Aorta (tissue), 5 donors: ENCODE measurements around the gene MYO9B. TPM values are rescaled to one million over a fixed set of nuclear protein-coding genes. Genes with fewer than 3 reads are reported as not detected.

Experiments
- ATAC-seq: fragments of 200-7000 bp; cut with Tn5 transposase; one replicate; pipeline ENCODE4 v1.9.1; 2022; ENCODE audit warnings: moderate library complexity; ENCODE audit not compliant: low FRiP score
- DNase-seq, 2 donors: peaks; one replicate each; pipeline ENCODE4 v3.0.0-alpha.2; 2020
- H3K27ac ChIP-seq, 2 donors: one replicate each; pipeline ENCODE4 v1.5.1; 2013; ENCODE audit warnings: low read length in 2 of 2, mild to moderate bottlenecking in 2 of 2, moderate library complexity in 2 of 2, control low read depth in 1 of 2, inconsistent platforms in 1 of 2, low read depth in 1 of 2
- H3K27me3 ChIP-seq, 2 donors: one replicate each; pipeline ENCODE4 v1.6.1; 2013; ENCODE audit warnings: control low read depth in 1 of 2, low read length in 1 of 2, mild to moderate bottlenecking in 1 of 2, moderate library complexity in 1 of 2; ENCODE audit not compliant: insufficient read depth in 2 of 2, control insufficient read depth in 1 of 2
- H3K36me3 ChIP-seq, 2 donors: one replicate each; pipeline ENCODE4 v1.6.1; 2013; ENCODE audit warnings: control low read depth in 1 of 2, low read length in 1 of 2, mild to moderate bottlenecking in 1 of 2; ENCODE audit not compliant: insufficient read depth in 2 of 2, control insufficient read depth in 1 of 2
- H3K4me1 ChIP-seq, 2 donors: one replicate each; pipeline ENCODE4 v1.6.1; 2013; ENCODE audit warnings: low read length in 2 of 2, control low read depth in 1 of 2, mild to moderate bottlenecking in 1 of 2, moderate library complexity in 1 of 2; ENCODE audit not compliant: insufficient read depth in 2 of 2, control insufficient read depth in 1 of 2
- H3K4me3 ChIP-seq, 2 donors: one replicate each; pipeline ENCODE4 v1.5.1; 2013; ENCODE audit warnings: low read length in 2 of 2, control low read depth in 1 of 2, mild to moderate bottlenecking in 1 of 2
- H3K9me3 ChIP-seq: one replicate; pipeline ENCODE4 v1.6.1; 2013; ENCODE audit warnings: mild to moderate bottlenecking, low read length; ENCODE audit not compliant: control insufficient read depth
- WGBS, 2 donors: extraction: QIAGEN DNeasy Blood & Tissue Kit; methylation state at CpG; one replicate each; pipeline ENCODE4 v1.1.7; 2013; 5-methylcytosine and 5-hydroxymethylcytosine counted together
- intact Hi-C, 2 donors: fragments of 100-400 bp; cut with DNase I; formaldehyde crosslinking; loops; one replicate each; pipeline versions ENCODE4 v1.14.2 to v1.15.0; 2022
- polyA plus RNA-seq, 2 donors: library from polyadenylated mRNA; stranded (reverse); fragments of 200-250 nt; gene quantifications; one replicate each; pipeline ENCODE4 v1.2.3, GENCODE V29; 2013
- total RNA-seq, 2 donors: library from RNA; stranded (reverse); fragmentation: NEBNext Ultra II Directional; extraction: Animal tissue kit (Norgen Biotek cat#: 25700); gene quantifications; one replicate each; pipeline ENCODE4 v1.2.1, GENCODE V29; 2021
- donor health status: healthy with polysubstance abuse.
- donor health status: Bipolar disorder and iron deficiency.
- donor health status: DM: no; HTN: no; CAD: no.
- donor health status: DM: no; HTN: no; CAD: no.
- donor health status: DM: yes; HTN: yes; CAD: no.

The MYO9B gene
- total and polyA plus RNA-seq, 4 donors: 34.3 to 183 (median 171) TPM

GRCh38 chr19:17215127-17215971 lies 139.8 kb downstream of the MYO9B start, which contains the start of gene USE1:
Gene USE1 (plus strand): TSS chr19:17215357. CDS start chr19:17215406, 49 bp downstream.
- WGBS, 2 donors: 2 to 3% methylated on average over 51 to 56 of the region's 56 CpGs
- peak; percentile 95 for ATAC-seq
- intact Hi-C loops: no loop called here

GRCh38 chr19:17216058-17216670 lies 140.6 kb downstream of the MYO9B start:
- DNase-seq (peak in 1 of 2 donors; percentile 47), ATAC-seq (no peak)
- no peaks in the 10 kb centered on the region for H3K9me3 ChIP-seq
- no peaks in the 10 kb centered on the region for H3K4me1 ChIP-seq
- no peak overlapping the region for H3K27ac ChIP-seq
- no peak overlapping the region for H3K4me3 ChIP-seq
- peaks cover 0 to 2% of the 10 kb centered on the region in 2 donors for H3K36me3 ChIP-seq
- 76 to 81% methylated on average over 13 of the region's 13 CpGs for WGBS, 2 donors
- intact Hi-C loops: no loop called here
- H3K27me3 ChIP-seq: no peaks in the 10 kb centered on the region

More at GRCh38 chr19:17215127-17215971, 139.8 kb downstream of the MYO9B start, which contains the start of gene USE1:
- Histone ChIP-seq H3K4me3 (peak within 1 kb of the TSS; percentile 53 to 60), H3K27ac (peak within 1 kb of the TSS in 1 of 2 donors; percentile 76), H3K4me1 (no peaks in the 10 kb centered on the region), H3K9me3 (no peaks in the 10 kb centered on the region), H3K27me3 (no peaks in the 10 kb centered on the region), H3K36me3 (peaks cover 0 to 2% of the 10 kb centered on the region in 2 donors)
- peak; percentile 94 to 96 for DNase-seq

DNA sequence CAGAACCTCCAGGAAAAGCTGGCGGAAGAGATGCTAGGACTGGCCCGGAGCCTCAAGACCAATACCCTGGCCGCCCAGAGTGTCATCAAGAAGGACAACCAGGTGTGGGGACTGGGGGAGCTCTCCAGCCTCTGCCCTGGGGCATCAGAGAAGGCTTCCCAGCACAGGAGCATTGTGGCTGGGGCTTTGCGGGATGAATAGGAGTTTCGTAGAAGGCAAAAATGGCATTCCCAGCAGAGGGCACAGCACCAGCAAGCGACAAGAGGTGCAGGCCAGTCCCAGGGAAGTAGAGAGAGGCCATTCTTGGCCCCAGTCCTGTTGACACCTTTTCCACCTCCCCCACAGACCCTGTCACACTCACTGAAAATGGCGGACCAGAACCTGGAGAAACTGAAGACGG lies 143.7 kb downstream of the MYO9B start:
- H3K27me3 ChIP-seq: no peaks in the 10 kb centered on the region
- H3K27ac ChIP-seq: no peak overlapping the region
- no peak overlapping the region for H3K4me3 ChIP-seq
- WGBS, 2 donors: 97 to 98% methylated on average over 8 of the region's 8 CpGs
- DNase-seq: no peak
- no peaks in the 10 kb centered on the region for H3K9me3 ChIP-seq
- intact Hi-C loops: no loop called here
- ATAC-seq: no peak
- no peaks in the 10 kb centered on the region for H3K4me1 ChIP-seq
- peaks cover 0 to 2% of the 10 kb centered on the region in 2 donors for H3K36me3 ChIP-seq

GRCh38 chr19:17220207-17220758 lies 144.7 kb downstream of the MYO9B start:
- DNase-seq (peak; percentile 75 to 87), ATAC-seq (peak; percentile 55)
- intact Hi-C loops: no loop called here
- H3K36me3 ChIP-seq: peaks cover 0 to 2% of the 10 kb centered on the region in 2 donors
- H3K27ac ChIP-seq: no peak overlapping the region
- no peak overlapping the region for H3K4me3 ChIP-seq
- no peaks in the 10 kb centered on the region for H3K4me1 ChIP-seq
- WGBS, 2 donors: 43 to 45% methylated on average over 14 of the region's 14 CpGs
- H3K27me3 ChIP-seq: no peaks in the 10 kb centered on the region
- no peaks in the 10 kb centered on the region for H3K9me3 ChIP-seq

DNA sequence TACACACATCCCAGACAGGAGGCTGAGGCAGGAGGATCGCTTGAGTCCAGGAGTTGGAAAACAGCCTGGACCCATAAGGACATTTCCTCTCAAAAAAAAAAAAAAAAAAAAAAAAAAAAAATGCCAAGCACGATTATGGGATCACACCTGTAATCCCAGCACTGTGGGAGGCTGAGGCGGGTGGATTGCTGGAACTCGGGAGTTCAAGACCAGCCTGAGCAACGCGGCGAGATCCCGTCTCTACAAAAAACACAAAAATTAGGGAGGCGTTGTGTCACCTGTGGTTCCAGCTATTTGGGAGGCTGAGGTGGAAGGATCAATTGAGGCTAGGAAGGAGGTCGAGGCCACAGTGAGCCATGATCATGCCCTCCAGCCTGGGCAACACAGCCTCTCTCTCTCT lies 149.5 kb downstream of the MYO9B start:
- H3K4me3 ChIP-seq: no peak overlapping the region
- 84 to 86% methylated on average over 10 of the region's 10 CpGs for WGBS, 2 donors
- DNase-seq (no peak), ATAC-seq (no peak)
- H3K27ac ChIP-seq: no peak overlapping the region
- intact Hi-C loops: loop anchor here in 1 of 2 donors (5.0 kb wide), 1 partner anchor 148 kb away; the partner anchor contains the start of genes HAUS8 and MYO9B
- no peaks in the 10 kb centered on the region for H3K9me3 ChIP-seq
- no peaks in the 10 kb centered on the region for H3K36me3 ChIP-seq
- no peaks in the 10 kb centered on the region for H3K27me3 ChIP-seq
- no peaks in the 10 kb centered on the region for H3K4me1 ChIP-seq

DNA sequence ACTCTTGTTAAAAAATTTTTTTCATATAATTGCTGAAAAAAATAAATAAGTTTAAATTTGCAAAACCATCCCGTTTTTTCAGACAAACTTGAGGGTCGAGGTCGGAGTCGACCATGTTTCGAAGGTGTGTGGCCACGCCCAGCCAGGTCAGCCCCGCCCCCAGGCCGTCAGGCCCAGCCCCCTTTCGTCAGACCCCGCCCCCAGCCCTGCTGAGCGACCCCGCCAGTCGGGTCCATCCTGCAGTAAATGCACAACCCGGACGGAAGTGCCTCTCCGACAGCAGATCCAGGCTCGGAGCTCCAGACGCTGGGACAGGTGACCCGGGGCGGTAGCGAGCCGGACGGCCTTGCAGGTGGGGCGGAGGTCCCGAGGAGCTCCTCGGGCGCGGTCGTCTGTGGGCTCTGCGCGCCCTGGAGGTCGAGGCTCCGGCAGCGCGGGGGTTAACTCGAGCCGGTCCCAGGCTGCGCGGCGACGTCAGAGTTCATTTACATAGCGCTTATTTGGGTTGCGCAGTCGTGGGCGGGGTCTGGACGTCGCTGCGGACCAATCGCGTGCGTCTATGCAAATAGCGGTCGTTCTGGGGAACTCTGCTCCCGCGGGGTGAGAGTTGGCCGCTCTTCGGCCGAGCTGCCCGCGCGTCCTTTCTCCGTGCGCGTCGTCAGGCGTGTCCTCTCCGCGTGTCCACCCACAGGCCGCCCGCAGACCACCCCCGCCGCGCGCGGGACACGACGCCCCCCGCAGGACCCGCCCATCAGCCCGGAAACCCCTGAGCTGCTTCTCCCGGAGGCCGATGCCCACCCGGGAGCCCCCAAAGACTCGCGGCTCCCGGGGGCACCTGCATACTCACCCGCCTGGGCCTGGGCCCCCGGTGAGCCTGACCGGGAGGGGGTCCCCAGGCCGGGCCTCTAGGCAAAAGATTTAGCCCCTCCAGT lies 150.7 kb downstream of the MYO9B start, which contains the start of gene OCEL1:
Gene OCEL1 (plus strand): TSS at position 225 of the 932 bp plus-strand sequence. CDS start 22 bp downstream, at position 247.
- H3K36me3 ChIP-seq: no peaks in the 10 kb centered on the region
- peak; percentile 98 for ATAC-seq
- no peaks in the 10 kb centered on the region for H3K27me3 ChIP-seq
- H3K4me1 ChIP-seq: no peaks in the 10 kb centered on the region
- H3K9me3 ChIP-seq: no peaks in the 10 kb centered on the region
- intact Hi-C loops: loop anchor here in 1 of 2 donors (5.0 kb wide), 1 partner anchor 149 kb away; the partner anchor contains the start of genes HAUS8 and MYO9B
- H3K27ac ChIP-seq: peak within 1 kb of the TSS in 1 of 2 donors; percentile 43
- peak within 1 kb of the TSS; percentile 3 to 40 for H3K4me3 ChIP-seq
- peak; percentile 99 for DNase-seq
- WGBS, 2 donors: 0% methylated on average over 68 to 90 of the region's 90 CpGs

DNA sequence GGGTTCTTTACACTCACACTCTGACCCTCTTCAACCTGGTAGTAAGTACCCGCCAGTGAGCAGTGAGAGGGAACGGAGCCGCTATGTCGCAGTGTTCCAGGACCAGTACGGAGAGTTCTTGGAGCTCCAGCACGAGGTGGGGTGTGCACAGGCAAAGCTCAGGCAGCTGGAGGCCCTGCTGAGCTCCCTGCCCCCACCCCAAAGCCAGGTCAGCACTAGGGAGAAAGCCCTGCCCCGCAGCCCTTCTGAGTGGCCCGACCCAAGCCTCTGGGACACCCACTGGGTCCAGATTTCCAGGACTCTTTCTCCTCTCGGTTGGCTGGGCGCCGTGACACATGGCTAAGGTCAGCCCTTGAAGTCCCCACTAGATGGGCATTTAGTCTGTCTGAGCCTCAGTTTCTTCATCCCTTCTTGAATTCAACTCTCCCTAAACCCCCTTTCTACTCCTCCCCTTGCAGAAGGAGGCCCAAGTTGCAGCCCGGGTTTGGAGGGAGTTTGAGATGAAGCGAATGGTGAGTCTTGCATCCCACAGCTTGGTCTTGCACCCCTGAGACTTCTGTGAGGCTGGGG lies 152.3 kb downstream of the MYO9B start:
- DNase-seq (peak in 1 of 2 donors; percentile 42), ATAC-seq (no peak)
- Histone ChIP-seq H3K36me3 (no peaks in the 10 kb centered on the region), H3K27ac (no peak overlapping the region), H3K27me3 (no peaks in the 10 kb centered on the region), H3K9me3 (no peaks in the 10 kb centered on the region), H3K4me3 (no peak overlapping the region), H3K4me1 (no peaks in the 10 kb centered on the region)
- 72 to 78% methylated on average over 13 of the region's 13 CpGs for WGBS, 2 donors
- intact Hi-C loops: loop anchor here in 1 of 2 donors (5.0 kb wide), 1 partner anchor 151 kb away; the partner anchor contains the start of genes HAUS8 and MYO9B
